ENCODE data around the gene MYOF.

Gene MYOF

DNA sequence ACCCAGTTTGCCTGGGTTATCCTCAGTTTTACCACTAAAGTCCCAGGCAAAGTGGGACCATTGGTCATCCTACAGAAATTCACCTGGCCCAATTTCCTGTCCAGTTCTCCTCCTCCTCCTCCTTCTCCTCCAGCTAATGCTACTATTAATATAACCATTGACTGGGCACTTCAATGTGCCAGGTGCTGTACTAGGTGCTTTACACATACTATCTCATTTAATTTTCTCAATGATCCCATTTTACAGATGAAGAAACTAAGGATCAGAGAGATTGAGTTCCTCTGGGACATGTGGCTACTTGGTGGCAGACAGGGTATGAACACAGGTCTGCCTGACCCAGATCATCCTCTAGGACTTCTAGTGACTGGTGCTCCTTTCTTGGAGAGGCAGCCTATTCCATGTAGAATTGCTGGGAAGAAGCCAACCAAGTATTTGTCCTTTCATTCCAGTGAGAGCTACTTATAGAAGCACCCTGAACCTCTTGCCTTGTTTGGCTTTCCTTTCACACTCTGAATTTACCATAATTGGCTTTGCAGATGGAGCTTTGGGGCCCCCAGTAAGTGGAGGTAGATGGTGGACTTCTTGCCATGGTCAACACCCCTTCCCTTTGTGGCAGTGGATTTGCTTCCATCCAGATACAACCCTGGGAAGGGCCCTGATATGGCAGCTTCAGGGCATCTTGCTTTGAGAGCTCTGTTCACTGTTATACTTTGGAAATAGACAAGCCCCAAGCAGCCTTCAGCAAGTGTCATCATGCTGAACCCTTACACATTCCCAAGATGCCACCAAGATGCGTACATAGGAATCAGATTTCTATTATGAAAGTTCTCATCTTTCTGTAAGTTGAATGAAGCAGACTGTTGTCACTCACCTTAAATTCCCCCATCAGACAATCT, 78.7 kb downstream of the MYOF start:
- FAIRE-seq = no peak

DNA sequence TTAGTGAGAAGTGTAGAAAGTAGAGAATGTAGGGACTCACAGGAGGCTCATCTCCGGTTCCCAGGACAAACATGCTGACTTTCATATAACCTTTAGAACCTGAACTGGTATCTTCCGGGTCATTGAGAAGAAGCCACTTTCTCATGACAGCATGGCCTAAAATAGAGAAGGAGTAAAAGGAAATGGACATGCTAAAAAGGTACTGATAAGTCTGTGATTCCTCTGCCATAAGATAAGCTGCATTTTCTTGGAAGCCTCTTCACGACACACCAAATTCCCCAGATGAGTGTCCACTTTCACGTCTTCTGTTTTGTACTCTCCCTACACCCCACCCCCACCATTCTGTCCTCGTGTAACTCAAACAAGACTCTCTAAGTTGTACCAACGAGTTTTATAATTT, 79.9 kb downstream of the MYOF start:
- no peak for FAIRE-seq

More for the DNA sequence above, 78.7 kb downstream of the MYOF start:
- peak; percentile 36 for DNase-seq (ENCODE audit: insufficient read length, low spot score)

GRCh38 chr10:93398528-93398927, 83.6 kb downstream of the MYOF start:
- no peak for FAIRE-seq
- no peak for DNase-seq (ENCODE audit: insufficient read length, low spot score)

More for the DNA sequence above, 79.9 kb downstream of the MYOF start:
- DNase-seq (ENCODE audit: insufficient read length, low spot score) = no peak

- no peak for DNase-seq (ENCODE audit: insufficient read length, low spot score)
- FAIRE-seq = no peak
Measured at GRCh38 chr10:93397020-93397419, 85.1 kb downstream of the MYOF start.

DNA sequence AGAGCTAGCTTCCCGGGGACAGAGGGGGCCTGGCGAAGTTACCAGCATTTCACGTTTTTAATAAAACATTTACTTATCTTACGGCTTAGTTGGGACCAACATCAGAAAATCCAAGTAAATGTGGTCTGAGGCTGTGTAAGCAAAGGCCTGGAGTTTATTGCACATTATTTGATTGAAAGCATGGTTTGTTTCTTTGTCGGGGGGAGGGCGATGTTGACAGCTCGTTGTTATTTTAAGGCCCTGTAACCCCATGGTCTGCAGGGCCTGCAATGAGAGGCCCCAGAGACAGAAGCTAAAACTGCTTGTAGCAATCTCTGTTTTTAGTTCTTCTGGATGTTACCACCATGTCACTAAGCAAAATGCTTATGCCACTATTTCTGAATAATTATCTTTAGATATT, 88.9 kb downstream of the MYOF start:
- DNase-seq (ENCODE audit: insufficient read length, low spot score) (no peak), FAIRE-seq (no peak)

DNA sequence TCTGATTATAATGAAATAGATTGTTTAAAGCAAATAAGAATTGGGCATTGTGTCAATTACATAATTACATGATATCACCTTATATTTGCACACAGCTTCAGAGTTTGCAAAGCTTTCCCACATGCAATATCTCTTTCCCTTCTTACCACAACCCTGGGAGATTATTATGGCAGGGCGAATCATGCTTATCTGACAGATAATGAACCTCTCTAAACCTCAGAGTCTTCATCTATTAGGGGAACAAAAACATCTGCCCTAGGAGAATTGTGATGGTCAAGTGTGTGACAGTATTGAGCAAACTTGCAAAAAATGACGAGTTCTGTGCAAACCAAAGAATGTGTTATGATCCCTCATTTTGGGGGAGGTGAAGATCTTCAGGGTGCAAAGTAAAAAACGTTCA, 90.0 kb downstream of the MYOF start:
- DNase-seq (ENCODE audit: insufficient read length, low spot score) (no peak), FAIRE-seq (no peak)

GRCh38 chr10:93390306-93391090, 91.6 kb downstream of the MYOF start:
- no peak for FAIRE-seq
- no peak for DNase-seq (ENCODE audit: insufficient read length, low spot score)

GRCh38 chr10:93386631-93387369, 95.3 kb downstream of the MYOF start:
- no peak for FAIRE-seq
- DNase-seq (ENCODE audit: insufficient read length, low spot score) = no peak

- DNase-seq (ENCODE audit: insufficient read length, low spot score) (no peak), FAIRE-seq (no peak)
Measured at GRCh38 chr10:93385345-93385744, 96.8 kb downstream of the MYOF start.

DNA sequence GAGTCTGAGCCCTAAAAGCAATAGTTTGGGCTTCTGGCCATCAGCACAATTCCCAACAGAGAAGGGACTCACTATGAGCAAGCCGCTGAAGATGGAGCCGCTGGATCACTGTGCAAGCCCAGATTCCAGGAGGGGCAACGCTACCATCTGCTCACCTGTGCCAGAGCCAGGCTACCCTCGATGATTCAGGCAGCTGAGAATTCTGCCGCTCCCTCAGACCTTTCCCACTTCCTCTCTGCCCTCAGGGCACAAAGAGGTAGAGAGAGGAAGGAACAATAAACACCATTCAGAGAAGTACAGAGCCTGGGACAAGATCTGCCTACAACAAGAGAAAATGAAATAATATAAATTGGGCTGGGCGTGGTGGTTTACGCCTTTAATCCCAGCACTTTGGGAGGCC, 98.1 kb downstream of the MYOF start:
- peak; percentile 20 for FAIRE-seq
- peak; percentile 64 for DNase-seq (ENCODE audit: insufficient read length, low spot score)

- peak; percentile 54 for DNase-seq (ENCODE audit: insufficient read length, low spot score)
- FAIRE-seq = no peak
Measured at GRCh38 chr10:93383562-93383981, 98.6 kb downstream of the MYOF start.

DNA sequence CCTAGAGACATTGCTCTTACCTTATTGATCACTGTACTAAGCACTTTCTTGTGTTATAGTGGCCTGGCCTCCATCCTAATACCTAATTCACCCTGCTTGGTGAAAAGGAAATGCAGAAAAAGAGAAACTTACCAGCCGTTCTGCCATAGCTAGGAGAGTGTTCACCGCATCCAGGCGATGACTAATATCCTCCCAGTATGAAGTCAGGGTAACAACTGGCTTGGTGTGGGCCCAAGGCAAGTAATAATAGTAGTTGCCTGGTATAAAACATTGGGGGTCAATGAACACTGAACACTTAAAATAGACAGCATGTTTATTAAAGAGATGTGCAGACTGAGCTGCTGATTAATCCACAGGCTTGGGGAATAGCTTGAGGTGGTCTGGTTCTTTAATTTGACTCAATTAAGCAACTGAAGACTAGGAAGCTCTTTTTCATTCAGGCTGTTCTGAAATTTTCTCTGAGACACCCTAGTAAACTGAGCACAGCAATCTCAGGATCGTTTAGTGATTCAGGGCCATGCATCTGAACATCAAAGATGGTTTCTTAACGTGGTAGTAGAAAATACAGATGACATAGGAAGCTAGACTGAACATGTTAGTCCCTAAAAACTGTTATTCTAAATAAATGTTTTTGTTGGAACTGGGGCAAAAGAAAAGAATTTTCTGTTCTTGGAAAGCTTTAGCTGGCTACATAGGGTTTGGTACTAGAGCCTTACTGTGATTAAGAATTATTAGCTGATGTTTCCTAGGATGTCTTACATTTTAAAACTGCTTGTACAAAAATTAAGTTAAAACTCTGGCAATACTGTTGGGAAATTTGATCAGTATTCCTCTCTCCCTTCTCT, 102.2 kb downstream of the MYOF start:
- FAIRE-seq = no peak
- DNase-seq (ENCODE audit: insufficient read length, low spot score) = no peak

DNA sequence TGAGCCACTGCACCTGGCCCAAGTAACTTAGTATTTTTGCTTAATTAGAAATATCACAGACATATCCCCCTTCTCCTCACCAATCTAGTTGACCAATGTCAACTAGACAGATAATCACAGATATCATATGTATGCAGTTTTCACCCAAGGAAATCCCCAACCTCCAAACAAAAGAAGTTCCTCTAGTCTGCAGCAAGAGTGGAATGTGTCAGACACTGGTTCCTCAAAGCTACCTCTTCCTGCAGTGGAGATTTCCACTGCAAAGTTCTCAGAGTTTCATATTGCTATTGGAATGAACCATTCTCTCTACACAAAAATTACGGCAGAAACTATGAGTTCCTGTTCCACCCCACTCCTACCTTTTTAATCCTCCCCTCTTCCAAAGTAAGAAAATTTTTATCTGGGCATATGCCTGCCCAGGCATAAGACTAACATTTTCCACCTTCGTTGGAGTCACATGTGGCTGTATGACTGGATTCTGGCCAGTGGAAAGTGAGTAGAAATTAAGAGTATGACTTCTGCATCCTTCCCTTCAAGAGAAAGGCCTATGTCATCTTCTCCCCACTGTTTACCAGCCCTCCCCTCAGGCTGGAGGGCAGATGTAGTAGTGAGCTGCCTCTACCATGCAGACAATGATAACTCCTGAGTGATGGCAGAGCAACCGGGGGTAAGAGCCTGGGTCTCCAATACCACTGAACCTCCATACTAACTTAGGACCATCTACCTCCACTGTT, 103.0 kb downstream of the MYOF start:
- no peak for DNase-seq (ENCODE audit: insufficient read length, low spot score)
- no peak for FAIRE-seq

GRCh38 chr10:93378039-93378438, 104.1 kb downstream of the MYOF start:
- FAIRE-seq (no peak), DNase-seq (ENCODE audit: insufficient read length, low spot score) (no peak)

GRCh38 chr10:93376372-93377293, 105.5 kb downstream of the MYOF start:
- no peak for FAIRE-seq
- peak; percentile 72 for DNase-seq (ENCODE audit: insufficient read length, low spot score)

GRCh38 chr10:93370961-93371360, 111.2 kb downstream of the MYOF start:
- DNase-seq (ENCODE audit: insufficient read length, low spot score) (no peak), FAIRE-seq (no peak)

GRCh38 chr10:93369588-93370164, 112.5 kb downstream of the MYOF start:
- FAIRE-seq = no peak
- DNase-seq (ENCODE audit: insufficient read length, low spot score) = no peak

DNA sequence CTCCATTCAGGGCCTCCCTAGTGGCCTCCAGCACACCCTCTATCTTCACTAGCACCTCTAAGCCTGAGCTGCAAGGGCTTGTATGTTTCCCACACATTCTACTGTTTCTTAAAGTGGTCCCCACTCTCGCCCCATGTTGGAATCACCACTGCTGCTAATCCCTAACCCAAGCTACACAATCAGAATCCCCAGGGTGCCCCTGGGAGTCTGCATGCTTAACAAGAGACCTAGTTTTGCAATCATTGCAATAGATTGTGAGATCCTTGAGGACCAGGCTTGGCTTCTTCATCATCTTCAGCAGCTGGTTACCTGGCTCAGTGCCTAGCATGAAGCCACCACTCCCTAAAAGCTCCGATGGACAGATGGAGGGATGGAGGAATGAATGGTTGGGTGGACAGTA, 113.9 kb downstream of the MYOF start:
- FAIRE-seq = no peak

More for the DNA sequence above, 113.9 kb downstream of the MYOF start:
- DNase-seq (ENCODE audit: insufficient read length, low spot score) = no peak
